SK-N-MC (cell line): ENCODE results near the gene HAUS8.

ENCODE experiments used
- EZH2 ChIP-seq: fragments of 200-600 bp; sonication (generic); IDR thresholded peaks from one replicate; pipeline ENCODE4 v1.6.1; 2017; ENCODE audit warnings: antibody characterized with exemption
- FOXP2 ChIP-seq: optimal IDR thresholded peaks from 2 replicates; pipeline ENCODE3; 2011; ENCODE audit warnings: mild to moderate bottlenecking, moderate library complexity; ENCODE audit not compliant: insufficient read depth; ENCODE audit errors: extremely low read length, control extremely low read depth
- POLR2AphosphoS5 ChIP-seq: IDR thresholded peaks from 2 replicates; pipeline ENCODE4 v1.6.1; 2012; ENCODE audit warnings: mild to moderate bottlenecking, low read depth, low read length, borderline replicate concordance

GRCh38 chr19:17049711-17050280 lies 25.5 kb downstream of the HAUS8 start:
- TF ChIP-seq EZH2 (no peak), POLR2AphosphoS5 (no peak), FOXP2 (no peak)
